Natural killer cell (primary cell): ENCODE data around the gene GRPEL2. TPM values are rescaled to one million over a fixed set of nuclear protein-coding genes. Genes with fewer than 3 reads are reported as not detected.
"Not testable (repeated sequence)": the region's sequence is repeated elsewhere in the genome, so short reads cannot be mapped to it uniquely, and the experiment has no call there.

ENCODE experiments used
- ATAC-seq, 3 donors: fragments of 150-1000 bp in 2 of 3; fragments of 200-7000 bp in 1 of 3; cut with Tn5 transposase; 1 replicate in 1 of 3; 2 replicates in 2 of 3; pipeline ENCODE4 v1.10.0; 2021; ENCODE audit warnings: mild to moderate bottlenecking in 2 of 3, moderate library complexity in 2 of 3
- DNase-seq, 2 donors: peaks; one replicate each; pipeline versions ENCODE4 v3.0.0 to v3.0.0-alpha.2; 2013 to 2021; ENCODE audit warnings: mixed read lengths in 1 of 2
- H3K27ac ChIP-seq: one replicate; pipeline ENCODE4 v1.5.1; 2013; ENCODE audit warnings: mild to moderate bottlenecking, low read length
- H3K27me3 ChIP-seq: one replicate; pipeline ENCODE4 v1.6.1; 2013; ENCODE audit warnings: low read length; ENCODE audit not compliant: control insufficient read depth, insufficient read depth
- H3K36me3 ChIP-seq: one replicate; pipeline ENCODE4 v1.6.1; 2013; ENCODE audit warnings: low read length; ENCODE audit not compliant: control insufficient read depth, insufficient read depth
- H3K4me1 ChIP-seq: one replicate; pipeline ENCODE4 v1.6.1; 2013; ENCODE audit warnings: low read length; ENCODE audit not compliant: control insufficient read depth, insufficient read depth
- H3K4me3 ChIP-seq: one replicate; pipeline ENCODE4 v1.5.1; 2013; ENCODE audit warnings: low read length
- H3K9me3 ChIP-seq: one replicate; pipeline ENCODE4 v1.6.1; 2013; ENCODE audit warnings: low read length; ENCODE audit not compliant: control insufficient read depth, insufficient read depth
- H3K27ac Mint-ChIP-seq, 2 donors: one replicate each; pipeline ENCODE4 v1.8.0; 2022; ENCODE audit warnings: mild to moderate bottlenecking in 2 of 2, mixed read lengths in 2 of 2, moderate library complexity in 1 of 2
- H3K27me3 Mint-ChIP-seq, 2 donors: one replicate each; pipeline ENCODE4 v1.8.0; 2022; ENCODE audit warnings: low read depth in 2 of 2, mixed read lengths in 2 of 2
- H3K36me3 Mint-ChIP-seq: one replicate; pipeline ENCODE4 v1.8.0; 2022; ENCODE audit warnings: mixed read lengths
- H3K4me1 Mint-ChIP-seq, 2 donors: one replicate each; pipeline ENCODE4 v1.8.0; 2022; ENCODE audit warnings: mixed read lengths in 2 of 2
- H3K4me3 Mint-ChIP-seq: one replicate; pipeline ENCODE4 v1.8.0; 2022; ENCODE audit warnings: mild to moderate bottlenecking, moderate library complexity, mixed read lengths
- H3K9me3 Mint-ChIP-seq, 2 donors: one replicate each; pipeline ENCODE4 v1.8.0; 2022; ENCODE audit warnings: mixed read lengths in 2 of 2
- CTCF ChIP-seq: fragments of 200-600 bp; IDR thresholded peaks from one replicate; pipeline ENCODE4 v1.8.0; 2022; ENCODE audit warnings: antibody characterized with exemption
- WGBS: methylation state at CpG from one replicate; pipeline ENCODE4 v1.1.7; 2013; ENCODE audit warnings: missing lambda C conversion rate; ENCODE audit not compliant: insufficient coverage; 5-methylcytosine and 5-hydroxymethylcytosine counted together
- intact Hi-C: fragments of 100-400 bp; cut with micrococcal nuclease; formaldehyde crosslinking; loops from one replicate; pipeline ENCODE4 v1.14.2; 2022
- total RNA-seq, 4 donors: library from RNA; stranded (reverse); fragments of 120-200 nt in 1 of 4; gene quantifications; one replicate each; pipeline versions ENCODE4 v1.2.3 to v1.2.4, GENCODE V29; 2013 to 2022

GRPEL2 gene
- total RNA-seq, 3 donors from 2014 or later (not counting 1 experiment from before 2014, with no cell fraction given) = 5.6 to 12.9 (median 6.8) TPM

- DNase-seq = no peak
- Histone ChIP-seq H3K36me3 (no peaks in the 10 kb centered on the region), H3K9me3 (no peaks in the 10 kb centered on the region), H3K4me1 (no peaks in the 10 kb centered on the region), H3K27ac (no peak overlapping the region), H3K4me3 (no peak overlapping the region), H3K27me3 (no peaks in the 10 kb centered on the region)
- intact Hi-C loops = no loop called here
- no peak for TF ChIP-seq CTCF
- Mint-ChIP-seq H3K27ac (no peak overlapping the region), H3K9me3 (no peaks in the 10 kb centered on the region), H3K4me1 (no peaks in the 10 kb centered on the region), H3K4me3 (no peak overlapping the region), H3K27me3 (peaks cover under 1 to 3% of the 10 kb centered on the region in 2 donors), H3K36me3 (no peaks in the 10 kb centered on the region)
- WGBS = 83% methylated on average over 9 of the region's 11 CpGs
- ATAC-seq = no peak
Observed at GRCh38 chr5:149389552-149390495, 44.5 kb downstream of the GRPEL2 start.

GRCh38 chr5:149391076-149391475 lies 45.8 kb downstream of the GRPEL2 start:
- H3K9me3 Mint-ChIP-seq, H3K4me1 Mint-ChIP-seq, DNase-seq, intact Hi-C loops, H3K4me3 Mint-ChIP-seq, H3K27ac ChIP-seq, ATAC-seq, H3K36me3 Mint-ChIP-seq, H3K27me3 Mint-ChIP-seq, H3K9me3 ChIP-seq, H3K4me1 ChIP-seq, H3K36me3 ChIP-seq, H3K27me3 ChIP-seq, H3K27ac Mint-ChIP-seq, H3K4me3 ChIP-seq: not testable (repeated sequence)
- 89% methylated on average over 6 of the region's 6 CpGs for WGBS

- WGBS = 91% methylated on average over 6 of the region's 6 CpGs
- Mint-ChIP-seq H3K27ac (no peak overlapping the region), H3K36me3 (no peaks in the 10 kb centered on the region), H3K4me3 (no peak overlapping the region), H3K27me3 (peaks cover 5 to 6% of the 10 kb centered on the region in 2 donors), H3K9me3 (no peaks in the 10 kb centered on the region), H3K4me1 (no peaks in the 10 kb centered on the region)
- Histone ChIP-seq H3K27ac (no peak overlapping the region), H3K4me3 (no peak overlapping the region), H3K4me1 (no peaks in the 10 kb centered on the region), H3K36me3 (no peaks in the 10 kb centered on the region), H3K27me3 (no peaks in the 10 kb centered on the region), H3K9me3 (no peaks in the 10 kb centered on the region)
- no peak for DNase-seq
- intact Hi-C loops = no loop called here
- ATAC-seq = no peak
- no peak for TF ChIP-seq CTCF
Observed at GRCh38 chr5:149391524-149391923, 46.2 kb downstream of the GRPEL2 start.

GRCh38 chr5:149392718-149393117 lies 47.4 kb downstream of the GRPEL2 start:
- intact Hi-C loops = no loop called here
- H3K4me1 Mint-ChIP-seq = no peaks in the 10 kb centered on the region
- no peak overlapping the region for H3K4me3 Mint-ChIP-seq
- H3K4me3 ChIP-seq = no peak overlapping the region
- no peaks in the 10 kb centered on the region for H3K4me1 ChIP-seq
- WGBS = 94% methylated on average over 19 of the region's 19 CpGs
- no peaks in the 10 kb centered on the region for H3K27me3 ChIP-seq
- H3K9me3 Mint-ChIP-seq = no peaks in the 10 kb centered on the region
- no peak for TF ChIP-seq CTCF
- DNase-seq (no peak), ATAC-seq (no peak)
- peaks cover 6 to 7% of the 10 kb centered on the region in 2 donors for H3K27me3 Mint-ChIP-seq
- no peak overlapping the region for H3K27ac ChIP-seq
- no peaks in the 10 kb centered on the region for H3K36me3 ChIP-seq
- H3K36me3 Mint-ChIP-seq = no peaks in the 10 kb centered on the region
- H3K9me3 ChIP-seq = no peaks in the 10 kb centered on the region
- H3K27ac Mint-ChIP-seq = no peak overlapping the region

- H3K4me3 ChIP-seq, H3K4me3 Mint-ChIP-seq, ATAC-seq, DNase-seq, H3K4me1 Mint-ChIP-seq, H3K36me3 ChIP-seq, H3K4me1 ChIP-seq, H3K27ac Mint-ChIP-seq, H3K9me3 Mint-ChIP-seq, H3K27me3 Mint-ChIP-seq, intact Hi-C loops, H3K27ac ChIP-seq, H3K36me3 Mint-ChIP-seq, H3K9me3 ChIP-seq, H3K27me3 ChIP-seq: not testable (repeated sequence)
Observed at GRCh38 chr5:149394996-149395395, 49.7 kb downstream of the GRPEL2 start.
